Hepatocyte (in vitro differentiated cells): ENCODE data around the gene CDC20. TPM values are rescaled to one million over a fixed set of nuclear protein-coding genes. Genes with fewer than 3 reads are reported as not detected.

Source experiments
- microRNA-seq: library from miRNA; unstranded; fragments of <30 nt; microRNA quantifications from one replicate; pipeline ENCODE4, GENCODE V29; 2017
- polyA plus RNA-seq: library from polyadenylated mRNA; unstranded; fragments of >200 nt; fragmentation: Nextera tagmentation; extraction: Ambion mirVana; gene quantifications from 2 replicates; pipeline ENCODE4 v1.2.1, GENCODE V29; 2016
- total RNA-seq: library from RNA; depleted of rRNA; stranded (reverse); fragments of >200 nt; gene quantifications from 2 replicates; pipeline ENCODE4 v1.2.3, GENCODE V29; 2014

The CDC20 gene
- total and polyA plus RNA-seq, 2 experiments from 2014 or later, result 13.6 to 19.7 TPM

Small RNAs within 50 kb of the gene (microRNA-seq; reads per million reads assigned to microRNA genes)
- gene MIR6734, result 5.8 reads per million, percentile 13 among the genes with 10 or more reads in this experiment

Other genes starting within 250 kb of the CDC20 start
- 49.4 and 65.1 TPM in 2 replicates for gene EBNA1BP2, start 186.7 kb upstream of the CDC20 start, total RNA-seq
- gene EBNA1BP2, start 186.7 kb upstream of the CDC20 start, polyA plus RNA-seq, result 73.7 and 92.1 TPM in 2 replicates
- 0.10 and 2.2 TPM in 2 replicates for gene CFAP57, start 186.7 kb upstream of the CDC20 start, total RNA-seq
- 0.46 and 0.75 TPM in 2 replicates for gene CFAP57, start 186.7 kb upstream of the CDC20 start, polyA plus RNA-seq
- 28.7 and 29.8 TPM in 2 replicates for gene TMEM125, start 89.0 kb upstream of the CDC20 start, total RNA-seq
- gene TMEM125, start 89.0 kb upstream of the CDC20 start, polyA plus RNA-seq, result 43.1 and 50.3 TPM in 2 replicates
- 32.3 and 43.9 TPM in 2 replicates for gene C1orf210, start 73.4 kb upstream of the CDC20 start, total RNA-seq
- 30.5 and 47.4 TPM in 2 replicates for gene C1orf210, start 73.4 kb upstream of the CDC20 start, polyA plus RNA-seq
- 1.2 and 1.8 TPM in 2 replicates for gene TIE1, start 58.0 kb upstream of the CDC20 start, total RNA-seq
- 0.33 and 1.8 TPM in 2 replicates for gene TIE1, start 58.0 kb upstream of the CDC20 start, polyA plus RNA-seq
- gene MPL, start 21.2 kb upstream of the CDC20 start, total RNA-seq, result not detected in 2 replicates
- gene MPL, start 21.2 kb upstream of the CDC20 start, polyA plus RNA-seq, result 0.16 and 0.54 TPM in 2 replicates
- 90.8 and 92.4 TPM in 2 replicates for gene ELOVL1, start 9.0 kb downstream of the CDC20 start, total RNA-seq
- gene ELOVL1, start 9.0 kb downstream of the CDC20 start, polyA plus RNA-seq, result 175 and 185 TPM in 2 replicates
- 58.6 and 60.6 TPM in 2 replicates for gene MED8, start 30.8 kb downstream of the CDC20 start, total RNA-seq
- gene MED8, start 30.8 kb downstream of the CDC20 start, polyA plus RNA-seq, result 68.3 and 70.4 TPM in 2 replicates
- gene SZT2, start 30.9 kb downstream of the CDC20 start, total RNA-seq, result 13.7 and 18.8 TPM in 2 replicates
- gene SZT2, start 30.9 kb downstream of the CDC20 start, polyA plus RNA-seq, result 13.8 and 14.8 TPM in 2 replicates
- gene HYI, start 95.0 kb downstream of the CDC20 start, total RNA-seq, result 25.9 and 37.5 TPM in 2 replicates
- 30.7 and 31.4 TPM in 2 replicates for gene HYI, start 95.0 kb downstream of the CDC20 start, polyA plus RNA-seq
- gene PTPRF, start 171.9 kb downstream of the CDC20 start, total RNA-seq, result 75.7 and 115 TPM in 2 replicates
- gene PTPRF, start 171.9 kb downstream of the CDC20 start, polyA plus RNA-seq, result 84.6 and 96.0 TPM in 2 replicates